HUES6 (cell line): ENCODE measurements around the gene UBE4B.

ENCODE experiments used
- H3K27ac ChIP-seq: 2 replicates; pipeline ENCODE4 v1.7.0; 2013; ENCODE audit warnings: low read depth, mild to moderate bottlenecking, low read length, inconsistent platforms
- H3K27me3 ChIP-seq: 2 replicates; pipeline ENCODE4 v1.6.1; 2013; ENCODE audit warnings: low read length; ENCODE audit not compliant: control insufficient read depth, insufficient read depth
- H3K36me3 ChIP-seq: 2 replicates; pipeline ENCODE4 v1.6.1; 2013; ENCODE audit warnings: low read length; ENCODE audit not compliant: control insufficient read depth, insufficient read depth
- H3K4me1 ChIP-seq: 2 replicates; pipeline ENCODE4 v1.6.1; 2013; ENCODE audit warnings: low read length; ENCODE audit not compliant: control insufficient read depth, insufficient read depth
- H3K4me3 ChIP-seq: 2 replicates; pipeline ENCODE4 v1.5.1; 2013; ENCODE audit warnings: low read depth, low read length
- H3K9ac ChIP-seq: one replicate; pipeline ENCODE4 v1.6.1; 2013; ENCODE audit warnings: mild to moderate bottlenecking, low read length
- H3K9me3 ChIP-seq: 2 replicates; pipeline ENCODE4 v1.6.1; 2013; ENCODE audit warnings: low read depth, low read length; ENCODE audit not compliant: control insufficient read depth, insufficient read depth

Gene UBE4B

GRCh38 chr1:10117865-10118264, 85.1 kb downstream of the UBE4B start:
- no peak overlapping the region for H3K27ac ChIP-seq

GRCh38 chr1:10121688-10122087, 88.9 kb downstream of the UBE4B start:
- H3K27me3 ChIP-seq, result no peaks in the 10 kb centered on the region
- no peak overlapping the region for H3K27ac ChIP-seq
- no peak overlapping the region for H3K9ac ChIP-seq
- H3K4me3 ChIP-seq, result no peak overlapping the region
- H3K4me1 ChIP-seq, result no peaks in the 10 kb centered on the region
- H3K9me3 ChIP-seq, result no peaks in the 10 kb centered on the region
- peaks cover 49% of the 10 kb centered on the region for H3K36me3 ChIP-seq

More at GRCh38 chr1:10117865-10118264, 85.1 kb downstream of the UBE4B start:
- peak overlapping the region; percentile 5 for H3K9ac ChIP-seq
- no peaks in the 10 kb centered on the region for H3K4me1 ChIP-seq
- H3K4me3 ChIP-seq, result no peak overlapping the region
- no peaks in the 10 kb centered on the region for H3K9me3 ChIP-seq
- H3K27me3 ChIP-seq, result no peaks in the 10 kb centered on the region
- H3K36me3 ChIP-seq, result peaks cover 46% of the 10 kb centered on the region

- H3K9ac ChIP-seq, result no peak overlapping the region
- peaks cover 42% of the 10 kb centered on the region for H3K36me3 ChIP-seq
- no peaks in the 10 kb centered on the region for H3K27me3 ChIP-seq
- H3K4me3 ChIP-seq, result no peak overlapping the region
- H3K4me1 ChIP-seq, result no peaks in the 10 kb centered on the region
- H3K9me3 ChIP-seq, result no peaks in the 10 kb centered on the region
- no peak overlapping the region for H3K27ac ChIP-seq
These were observed 90.2 kb downstream of the UBE4B start for GRCh38 chr1:10122926-10123325.

GRCh38 chr1:10128101-10128765, 95.5 kb downstream of the UBE4B start:
- Histone ChIP-seq H3K4me1 (no peaks in the 10 kb centered on the region), H3K9ac (no peak overlapping the region), H3K36me3 (peaks cover 60% of the 10 kb centered on the region), H3K27me3 (no peaks in the 10 kb centered on the region), H3K27ac (no peak overlapping the region), H3K9me3 (no peaks in the 10 kb centered on the region), H3K4me3 (no peak overlapping the region)

- no peaks in the 10 kb centered on the region for H3K4me1 ChIP-seq
- H3K36me3 ChIP-seq, result peaks cover 80% of the 10 kb centered on the region
- no peaks in the 10 kb centered on the region for H3K27me3 ChIP-seq
- no peak overlapping the region for H3K4me3 ChIP-seq
- H3K9me3 ChIP-seq, result no peaks in the 10 kb centered on the region
- H3K9ac ChIP-seq, result no peak overlapping the region
- no peak overlapping the region for H3K27ac ChIP-seq
These were observed 99.6 kb downstream of the UBE4B start for GRCh38 chr1:10132316-10132715.

- H3K36me3 ChIP-seq, result peaks cover 83% of the 10 kb centered on the region
- no peak overlapping the region for H3K4me3 ChIP-seq
- no peaks in the 10 kb centered on the region for H3K9me3 ChIP-seq
These were observed 100.1 kb downstream of the UBE4B start for GRCh38 chr1:10132852-10133251.

GRCh38 chr1:10140981-10141380, 108.2 kb downstream of the UBE4B start:
- no peaks in the 10 kb centered on the region for H3K27me3 ChIP-seq
- H3K9me3 ChIP-seq, result no peaks in the 10 kb centered on the region
- H3K36me3 ChIP-seq, result peaks cover 40% of the 10 kb centered on the region
- no peak overlapping the region for H3K9ac ChIP-seq
- H3K4me1 ChIP-seq, result no peaks in the 10 kb centered on the region
- no peak overlapping the region for H3K27ac ChIP-seq
- no peak overlapping the region for H3K4me3 ChIP-seq

More at GRCh38 chr1:10132852-10133251, 100.1 kb downstream of the UBE4B start:
- Histone ChIP-seq H3K27ac (no peak overlapping the region), H3K9ac (no peak overlapping the region), H3K4me1 (no peaks in the 10 kb centered on the region), H3K27me3 (no peaks in the 10 kb centered on the region)

- Histone ChIP-seq H3K9ac (no peak overlapping the region), H3K9me3 (no peaks in the 10 kb centered on the region), H3K36me3 (peaks cover 36% of the 10 kb centered on the region), H3K4me1 (no peaks in the 10 kb centered on the region), H3K27me3 (no peaks in the 10 kb centered on the region), H3K27ac (no peak overlapping the region), H3K4me3 (no peak overlapping the region)
These were observed 111.3 kb downstream of the UBE4B start for GRCh38 chr1:10143961-10144485.

GRCh38 chr1:10146391-10146790, 113.6 kb downstream of the UBE4B start:
- Histone ChIP-seq H3K27ac (no peak overlapping the region), H3K9ac (no peak overlapping the region)

GRCh38 chr1:10149231-10149630, 116.5 kb downstream of the UBE4B start:
- Histone ChIP-seq H3K4me1 (no peaks in the 10 kb centered on the region), H3K27me3 (no peaks in the 10 kb centered on the region), H3K9me3 (no peaks in the 10 kb centered on the region), H3K27ac (no peak overlapping the region), H3K36me3 (peaks cover 33% of the 10 kb centered on the region), H3K4me3 (no peak overlapping the region), H3K9ac (no peak overlapping the region)

More at GRCh38 chr1:10146391-10146790, 113.6 kb downstream of the UBE4B start:
- Histone ChIP-seq H3K4me3 (no peak overlapping the region), H3K27me3 (no peaks in the 10 kb centered on the region), H3K36me3 (peaks cover 33% of the 10 kb centered on the region), H3K9me3 (no peaks in the 10 kb centered on the region), H3K4me1 (no peaks in the 10 kb centered on the region)

- Histone ChIP-seq H3K36me3 (peaks cover 20% of the 10 kb centered on the region), H3K9ac (no peak overlapping the region), H3K27me3 (no peaks in the 10 kb centered on the region), H3K9me3 (no peaks in the 10 kb centered on the region), H3K4me1 (no peaks in the 10 kb centered on the region), H3K4me3 (no peak overlapping the region), H3K27ac (no peak overlapping the region)
These were observed 120.0 kb downstream of the UBE4B start for GRCh38 chr1:10152709-10153284.
